ENCODE results near the gene OBSCN. TPM values are rescaled to one million over a fixed set of nuclear protein-coding genes. Genes with fewer than 3 reads are reported as not detected.

The OBSCN gene
- total and polyA plus RNA-seq, 2 of the 13 experiments (the other 11 are each of a cell fraction or from before 2014, with no cell fraction given): 0.20 TPM

DNA sequence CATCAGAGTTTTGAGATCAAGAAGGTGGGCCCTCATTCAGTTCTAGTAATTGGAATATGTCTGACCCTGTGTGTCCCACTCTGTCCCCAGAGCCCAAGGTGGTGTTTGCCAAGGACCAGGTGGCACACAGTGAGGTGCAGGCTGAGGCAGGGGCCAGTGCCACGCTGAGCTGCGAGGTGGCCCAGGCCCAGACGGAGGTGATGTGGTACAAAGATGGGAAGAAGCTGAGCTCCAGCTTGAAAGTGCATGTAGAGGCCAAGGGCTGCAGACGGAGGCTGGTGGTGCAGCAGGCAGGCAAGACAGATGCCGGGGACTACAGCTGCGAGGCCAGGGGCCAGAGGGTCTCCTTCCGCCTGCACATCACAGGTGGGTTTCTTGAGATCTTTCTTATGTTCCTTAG lies 35.2 kb downstream of the OBSCN start:
- in situ Hi-C loops (cut with HindIII; ENCODE audit: extremely low pct_ligation_motif_present, low pct_unique_long_range_greater_than_20kb) (no loop called here), intact Hi-C loops (cut with micrococcal nuclease; ENCODE audit: unreplicated experiment) (no loop called here)
- Histone ChIP-seq H2AFZ (ENCODE audit: low read length) (no peak overlapping the region), H3K27me3 (ENCODE audit: control insufficient read depth in 1 of 2, insufficient read depth in 2 of 2, low read length in 2 of 2) (no peaks in the 10 kb centered on the region; a peak in 1 of 5 replicates), H3K4me3 (replicated peaks in 1 of 3; ENCODE audit: insufficient read depth in 1 of 3, low read depth in 2 of 3, low read length in 3 of 3) (no peak overlapping the region), H3K27ac (ENCODE audit: extremely low read length, insufficient read depth, low read length) (no peak overlapping the region), H3K4me2 (ENCODE audit: low read depth, low read length) (no peak overlapping the region), H3K36me3 (replicated peaks in 1 of 2; ENCODE audit: control insufficient read depth in 1 of 2, insufficient read depth in 2 of 2, low read length in 2 of 2) (no peaks in the 10 kb centered on the region), H3K79me2 (ENCODE audit: insufficient read depth, low read length) (no peaks in the 10 kb centered on the region), H4K20me1 (ENCODE audit: insufficient read depth, low read length) (no peaks in the 10 kb centered on the region), H3K4me1 (ENCODE audit: insufficient read depth, low read length) (peaks cover 7% of the 10 kb centered on the region; the same call in 1 of the 2 replicates), H3K9me3 (ENCODE audit: low read length) (peaks cover 37% of the 10 kb centered on the region), H3K9ac (ENCODE audit: insufficient read depth, low read depth, low read length) (no peak overlapping the region)
- DNase-seq (ENCODE audit: low spot score): no peak
- BruUV-seq (replicated peaks): no TSS peak
- POLR2A ChIA-PET: no interaction called here
- CTCF ChIA-PET (ENCODE audit: low intra/inter-chr PET ratio, low total read pairs): no interaction called here
- ATAC-seq: no peak
- 18% methylated on average over 5 of the region's 7 CpGs for WGBS (ENCODE audit: low lambda C conversion rate)
- no peak for TF ChIP-seq SMYD3 (CRISPR knock-in tag; IDR thresholded peaks at IDR 0.05)
- TF ChIP-seq, protein P1, sequence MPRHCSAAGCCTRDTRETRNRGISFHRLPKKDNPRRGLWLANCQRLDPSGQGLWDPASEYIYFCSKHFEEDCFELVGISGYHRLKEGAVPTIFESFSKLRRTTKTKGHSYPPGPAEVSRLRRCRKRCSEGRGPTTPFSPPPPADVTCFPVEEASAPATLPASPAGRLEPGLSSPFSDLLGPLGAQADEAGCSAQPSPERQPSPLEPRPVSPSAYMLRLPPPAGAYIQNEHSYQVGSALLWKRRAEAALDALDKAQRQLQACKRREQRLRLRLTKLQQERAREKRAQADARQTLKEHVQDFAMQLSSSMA (CRISPR knock-in tag; IDR thresholded peaks at IDR 0.05): no peak
- TF ChIP-seq, protein P2, sequence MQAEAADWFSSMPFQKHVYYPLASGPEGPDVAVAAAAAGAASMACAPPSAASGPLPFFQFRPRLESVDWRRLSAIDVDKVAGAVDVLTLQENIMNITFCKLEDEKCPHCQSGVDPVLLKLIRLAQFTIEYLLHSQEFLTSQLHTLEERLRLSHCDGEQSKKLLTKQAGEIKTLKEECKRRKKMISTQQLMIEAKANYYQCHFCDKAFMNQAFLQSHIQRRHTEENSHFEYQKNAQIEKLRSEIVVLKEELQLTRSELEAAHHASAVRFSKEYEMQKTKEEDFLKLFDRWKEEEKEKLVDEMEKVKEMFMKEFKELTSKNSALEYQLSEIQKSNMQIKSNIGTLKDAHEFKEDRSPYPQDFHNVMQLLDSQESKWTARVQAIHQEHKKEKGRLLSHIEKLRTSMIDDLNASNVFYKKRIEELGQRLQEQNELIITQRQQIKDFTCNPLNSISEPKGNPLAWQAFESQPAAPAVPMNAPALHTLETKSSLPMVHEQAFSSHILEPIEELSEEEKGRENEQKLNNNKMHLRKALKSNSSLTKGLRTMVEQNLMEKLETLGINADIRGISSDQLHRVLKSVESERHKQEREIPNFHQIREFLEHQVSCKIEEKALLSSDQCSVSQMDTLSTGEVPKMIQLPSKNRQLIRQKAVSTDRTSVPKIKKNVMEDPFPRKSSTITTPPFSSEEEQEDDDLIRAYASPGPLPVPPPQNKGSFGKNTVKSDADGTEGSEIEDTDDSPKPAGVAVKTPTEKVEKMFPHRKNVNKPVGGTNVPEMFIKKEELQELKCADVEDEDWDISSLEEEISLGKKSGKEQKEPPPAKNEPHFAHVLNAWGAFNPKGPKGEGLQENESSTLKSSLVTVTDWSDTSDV (CRISPR knock-in tag; IDR thresholded peaks at IDR 0.05): no peak
- TF ChIP-seq, protein P3, sequence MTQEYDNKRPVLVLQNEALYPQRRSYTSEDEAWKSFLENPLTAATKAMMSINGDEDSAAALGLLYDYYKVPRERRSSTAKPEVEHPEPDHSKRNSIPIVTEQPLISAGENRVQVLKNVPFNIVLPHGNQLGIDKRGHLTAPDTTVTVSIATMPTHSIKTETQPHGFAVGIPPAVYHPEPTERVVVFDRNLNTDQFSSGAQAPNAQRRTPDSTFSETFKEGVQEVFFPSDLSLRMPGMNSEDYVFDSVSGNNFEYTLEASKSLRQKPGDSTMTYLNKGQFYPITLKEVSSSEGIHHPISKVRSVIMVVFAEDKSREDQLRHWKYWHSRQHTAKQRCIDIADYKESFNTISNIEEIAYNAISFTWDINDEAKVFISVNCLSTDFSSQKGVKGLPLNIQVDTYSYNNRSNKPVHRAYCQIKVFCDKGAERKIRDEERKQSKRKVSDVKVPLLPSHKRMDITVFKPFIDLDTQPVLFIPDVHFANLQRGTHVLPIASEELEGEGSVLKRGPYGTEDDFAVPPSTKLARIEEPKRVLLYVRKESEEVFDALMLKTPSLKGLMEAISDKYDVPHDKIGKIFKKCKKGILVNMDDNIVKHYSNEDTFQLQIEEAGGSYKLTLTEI (CRISPR knock-in tag; conservative IDR thresholded peaks at IDR 0.05): no peak
- no peak for TF ChIP-seq TOE1 (CRISPR knock-in tag; IDR thresholded peaks at IDR 0.05)
- no peak for TF ChIP-seq SP1 (IDR thresholded peaks at IDR 0.05)
- TF ChIP-seq SP1 (CRISPR knock-in tag; IDR thresholded peaks at IDR 0.05): no peak
- TF ChIP-seq U2AF2 (IDR thresholded peaks at IDR 0.05; ENCODE audit: low read depth, low read length): no peak
- TF ChIP-seq NBN (conservative IDR thresholded peaks at IDR 0.05): no peak
- no peak for TF ChIP-seq HES4 (CRISPR knock-in tag; IDR thresholded peaks at IDR 0.05; ENCODE audit: borderline replicate concordance)
- no peak for TF ChIP-seq NPAS2 (CRISPR knock-in tag; IDR thresholded peaks at IDR 0.05; ENCODE audit: borderline replicate concordance)
- no peak for TF ChIP-seq SMARCC2 (IDR thresholded peaks at IDR 0.05)
- TF ChIP-seq LCORL (IDR thresholded peaks at IDR 0.05): no peak
- TF ChIP-seq LCORL (CRISPR knock-in tag; IDR thresholded peaks at IDR 0.05): no peak
- no peak for TF ChIP-seq FOXA1 (IDR thresholded peaks at IDR 0.05)
- TF ChIP-seq FOXA1 (CRISPR knock-in tag; IDR thresholded peaks at IDR 0.05): no peak
- TF ChIP-seq KLF12 (CRISPR knock-in tag; IDR thresholded peaks at IDR 0.05; ENCODE audit: borderline replicate concordance): no peak
- no peak for TF ChIP-seq TBX3 (IDR thresholded peaks at IDR 0.05; ENCODE audit: borderline replicate concordance)
- TF ChIP-seq FOXO1 (CRISPR knock-in tag; IDR thresholded peaks at IDR 0.05): no peak
- no peak for TF ChIP-seq ARNT (IDR thresholded peaks at IDR 0.05)
- TF ChIP-seq PCBP1 (IDR thresholded peaks at IDR 0.05; ENCODE audit: borderline replicate concordance, low read depth, low read length): no peak
- TF ChIP-seq ZNF577 (CRISPR knock-in tag; IDR thresholded peaks at IDR 0.05; ENCODE audit: borderline replicate concordance, low read depth): no peak
- TF ChIP-seq ZNF749 (CRISPR knock-in tag; IDR thresholded peaks at IDR 0.05; ENCODE audit: borderline replicate concordance): no peak
- no peak for FAIRE-seq
